ENCODE data around the gene DMRTA2.
"Not testable (repeated sequence)": the region's sequence is repeated elsewhere in the genome, so short reads cannot be mapped to it uniquely, and the experiment has no call there.

The DMRTA2 gene

DNA sequence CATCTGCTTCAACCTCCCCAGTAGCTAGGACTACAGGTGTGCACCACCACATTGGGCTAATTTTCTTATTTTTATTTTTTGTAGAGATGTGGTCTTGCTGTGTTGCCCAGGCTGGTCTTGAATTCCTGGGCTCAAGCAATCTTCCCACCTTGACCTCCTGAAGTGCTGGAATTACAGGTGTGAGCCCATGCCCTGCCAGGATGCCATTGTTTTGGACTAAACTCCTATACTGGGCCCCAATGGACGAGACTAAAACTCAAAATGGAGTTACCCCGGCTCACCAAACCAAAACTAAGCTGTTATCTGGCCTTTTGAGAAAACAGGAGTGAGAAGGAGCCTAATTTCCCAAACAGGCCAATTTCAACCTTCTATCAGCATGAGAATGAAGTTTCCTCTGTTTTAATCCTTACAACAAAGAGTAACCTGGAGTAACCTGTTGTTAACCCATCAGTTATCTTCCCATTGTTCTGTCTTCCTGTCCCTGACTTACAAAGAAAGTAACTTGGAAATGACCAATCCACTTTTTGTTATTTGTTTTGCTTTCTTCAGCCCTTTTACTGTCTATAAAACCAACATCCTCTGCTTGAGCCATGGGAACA is 29.6 kb downstream of the DMRTA2 start:
- no peak for DNase-seq (ENCODE audit: low read depth in 2 of 2)

DNA sequence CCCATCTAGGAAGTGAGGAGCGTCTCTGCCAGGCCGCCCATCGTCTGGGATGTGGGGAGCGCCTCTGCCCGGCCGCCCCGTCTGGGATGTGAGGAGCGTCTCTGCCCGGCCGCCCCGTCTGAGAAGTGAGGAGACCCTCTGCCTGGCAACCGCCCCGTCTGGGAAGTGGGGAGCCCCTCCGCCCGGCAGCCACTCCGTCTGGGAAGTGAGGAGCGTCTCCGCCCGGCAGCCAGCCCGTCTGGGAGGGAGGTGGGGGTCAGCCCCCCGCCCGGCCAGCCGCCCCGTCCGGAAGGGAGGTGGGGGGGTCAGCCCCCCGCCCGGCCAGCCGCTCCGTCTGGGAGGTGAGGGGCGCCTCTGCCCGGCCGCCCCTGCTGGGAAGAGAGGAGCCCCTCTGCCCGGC is 41.7 kb downstream of the DMRTA2 start:
- not testable (repeated sequence) for DNase-seq (ENCODE audit: low read depth in 2 of 2)

DNA sequence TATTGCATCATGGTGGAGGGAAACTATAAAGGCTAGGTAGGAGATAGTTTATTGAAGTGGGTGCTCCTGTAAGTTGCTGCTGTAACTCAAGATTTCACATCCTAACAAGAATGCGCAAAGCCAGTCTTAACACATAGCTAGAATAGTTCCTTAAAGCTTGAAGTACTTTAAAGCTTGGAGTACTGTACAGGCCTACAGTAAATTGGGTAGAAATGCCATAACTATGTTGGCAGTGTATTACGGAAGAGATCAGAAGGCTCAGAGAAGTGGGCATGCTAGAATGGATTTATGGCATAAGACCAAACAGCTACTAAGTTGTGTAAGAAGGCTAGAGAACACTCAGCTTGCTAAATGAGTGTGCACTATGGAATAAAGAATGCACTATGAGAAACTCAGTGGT is 44.5 kb downstream of the DMRTA2 start:
- no peak for DNase-seq (ENCODE audit: low read depth in 2 of 2)

DNA sequence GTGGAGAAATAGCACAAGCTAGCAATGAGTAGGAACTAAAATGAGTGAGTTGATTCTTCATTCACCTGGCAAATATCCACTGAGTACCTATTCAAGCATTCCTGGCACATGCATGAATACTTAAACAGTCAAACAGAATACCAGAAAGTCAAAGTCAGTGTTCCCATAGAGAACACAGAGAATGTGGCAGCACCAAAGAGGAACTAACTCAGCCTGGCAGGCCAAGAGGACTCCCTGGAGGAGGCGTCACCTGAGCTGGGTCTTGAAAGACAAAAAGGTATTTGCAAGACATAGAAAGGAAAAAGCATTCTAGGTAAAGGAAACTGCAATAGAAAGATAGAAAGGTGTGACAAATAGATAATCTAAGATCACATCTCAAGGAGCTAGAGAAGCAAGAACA is 49.7 kb downstream of the DMRTA2 start:
- DNase-seq (ENCODE audit: low read depth in 2 of 2), result no peak

DNA sequence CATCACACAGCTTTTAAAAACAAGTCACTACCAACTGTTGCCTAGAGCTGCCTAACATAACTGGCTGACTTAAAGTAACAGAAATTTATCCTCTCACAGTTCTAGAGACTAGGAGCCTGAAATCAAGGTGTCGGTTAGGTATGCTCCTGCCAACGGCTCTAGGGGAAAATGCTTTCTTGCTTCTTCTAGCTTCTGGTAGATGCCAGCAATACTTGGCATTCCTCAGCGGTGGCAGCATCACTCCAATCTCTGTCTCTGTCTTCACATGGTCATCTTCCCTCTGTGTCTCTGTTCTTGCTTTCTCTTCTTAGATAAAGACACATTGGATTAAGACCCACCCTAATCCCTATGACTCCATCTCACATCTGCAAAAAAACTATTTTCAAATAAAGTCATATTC is 51.5 kb downstream of the DMRTA2 start:
- no peak for DNase-seq (ENCODE audit: low read depth in 2 of 2)

DNA sequence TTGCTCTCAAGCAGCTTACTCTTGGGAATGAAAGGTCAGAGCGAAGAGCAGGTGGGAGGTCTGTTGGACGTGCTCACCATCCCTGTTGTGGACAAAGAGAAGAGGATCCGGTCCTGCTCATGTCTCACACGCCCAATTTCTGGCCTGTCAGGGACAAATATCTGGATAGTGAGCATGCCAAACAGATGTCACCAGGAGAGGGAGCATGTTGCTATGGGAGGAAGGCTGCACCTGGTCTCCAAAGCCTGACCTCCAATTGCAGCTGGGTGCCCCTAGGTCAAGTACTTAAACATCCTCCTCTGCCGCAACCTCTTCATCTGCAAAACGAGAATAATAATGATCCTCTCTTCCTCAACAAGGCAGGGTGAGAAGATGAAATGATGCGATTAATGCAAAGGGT is 53.4 kb downstream of the DMRTA2 start:
- no peak for DNase-seq (ENCODE audit: low read depth in 2 of 2)

DNA sequence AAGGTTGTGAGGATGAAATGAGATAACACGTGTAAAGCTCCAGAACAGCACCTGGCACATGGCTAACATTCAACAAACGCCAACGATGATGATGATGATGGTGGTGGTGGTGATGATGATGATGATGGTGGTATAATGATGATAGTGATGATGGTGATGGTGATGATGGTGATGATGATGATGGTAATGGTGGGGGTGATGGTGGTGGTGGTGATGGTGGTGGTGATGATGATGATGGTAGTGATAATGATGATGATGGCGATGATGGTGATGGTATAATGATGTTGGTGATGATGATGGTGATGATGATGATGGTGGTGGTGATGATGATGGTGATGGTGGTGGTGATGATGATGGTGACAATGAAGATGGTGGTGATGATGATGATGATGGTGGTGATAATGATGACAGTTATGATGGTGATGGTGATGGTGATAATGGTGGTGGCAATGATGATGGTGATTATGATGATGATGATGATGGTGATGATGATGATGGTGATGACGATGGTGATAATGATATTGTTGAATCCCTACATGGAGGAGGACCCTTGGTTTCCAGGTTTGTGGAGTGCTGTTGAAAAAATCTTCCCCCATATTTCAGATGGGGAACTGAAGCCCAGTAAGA is 54.1 kb downstream of the DMRTA2 start:
- no peak for DNase-seq (ENCODE audit: low read depth in 2 of 2)

DNA sequence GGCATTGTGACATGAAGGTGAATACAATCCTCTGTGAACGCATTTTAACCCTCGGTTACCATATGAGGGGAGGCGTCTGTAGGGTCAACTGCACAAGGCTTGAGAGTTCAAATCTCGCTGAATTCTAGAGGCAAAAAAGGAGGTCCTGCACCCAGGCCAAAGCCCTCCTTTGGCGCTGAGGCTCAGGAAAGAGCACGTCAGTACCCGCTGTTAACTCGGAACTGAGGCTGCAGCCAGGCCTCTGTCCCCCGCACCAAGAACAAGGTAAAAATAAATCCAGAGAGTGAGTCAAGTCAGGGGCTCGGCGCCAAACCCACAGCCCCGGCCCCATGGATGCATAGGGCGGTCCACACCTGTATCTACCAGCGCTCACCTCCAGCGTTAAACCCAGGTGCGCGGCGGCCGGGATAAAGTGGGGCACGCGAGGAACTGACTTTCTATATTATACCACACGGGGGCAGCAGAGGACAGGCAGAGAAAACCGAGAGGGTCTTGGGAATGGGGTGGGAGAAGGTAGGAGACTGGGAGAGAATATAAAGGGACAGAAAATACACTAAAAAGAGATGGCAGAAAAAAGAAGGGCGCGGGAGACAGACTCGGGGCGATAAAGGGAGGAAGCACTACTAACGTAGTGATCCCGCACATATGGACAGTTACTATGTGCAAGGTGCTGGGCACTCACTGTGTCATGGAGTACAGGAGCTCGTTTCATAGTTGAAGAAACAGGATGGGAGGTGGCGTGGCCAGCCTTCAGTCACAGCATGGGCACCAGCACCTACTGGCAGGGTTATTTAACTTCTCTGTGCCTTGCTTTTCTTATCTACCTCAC is 54.9 kb downstream of the DMRTA2 start:
- DNase-seq (ENCODE audit: low read depth in 2 of 2), result peak; percentile 8 to 18

Measured in stimulated activated CD4-positive, alpha-beta T cell treated with anti-CD3 and anti-CD28 coated beads, Interleukin-4, amount 100 ng/mL, for 48 hours (primary cell).